Activated effector memory CD4-positive, alpha-beta T cell treated with Interleukin-2 at 50 U/mL for 16 hours (primary cell): ENCODE results near the gene POLR2E.

Source experiments
- DNase-seq: peaks from one replicate; pipeline ENCODE4 v3.0.0-alpha.2; 2020

The POLR2E gene

DNA sequence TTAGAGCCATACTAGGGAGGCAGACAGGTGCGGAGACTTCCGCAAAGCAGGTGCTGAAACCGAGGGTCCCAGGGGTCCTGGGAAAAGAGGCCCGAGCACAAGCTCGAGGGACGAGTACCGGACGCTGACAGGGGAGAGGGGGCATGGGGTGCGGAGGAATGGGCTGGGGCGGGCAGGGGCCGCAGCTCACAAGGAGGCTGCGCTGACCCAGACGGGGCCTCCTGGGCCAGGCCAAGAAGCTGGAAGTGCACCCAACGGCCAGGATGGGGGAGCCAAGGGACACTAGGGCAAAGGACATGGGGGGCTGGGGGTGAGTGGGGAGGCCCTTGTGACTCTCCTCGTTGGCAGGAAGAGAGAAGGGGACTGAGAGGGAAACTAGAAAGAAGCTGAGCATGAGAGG, 1.8 kb downstream of the POLR2E start:
- no peak for DNase-seq

DNA sequence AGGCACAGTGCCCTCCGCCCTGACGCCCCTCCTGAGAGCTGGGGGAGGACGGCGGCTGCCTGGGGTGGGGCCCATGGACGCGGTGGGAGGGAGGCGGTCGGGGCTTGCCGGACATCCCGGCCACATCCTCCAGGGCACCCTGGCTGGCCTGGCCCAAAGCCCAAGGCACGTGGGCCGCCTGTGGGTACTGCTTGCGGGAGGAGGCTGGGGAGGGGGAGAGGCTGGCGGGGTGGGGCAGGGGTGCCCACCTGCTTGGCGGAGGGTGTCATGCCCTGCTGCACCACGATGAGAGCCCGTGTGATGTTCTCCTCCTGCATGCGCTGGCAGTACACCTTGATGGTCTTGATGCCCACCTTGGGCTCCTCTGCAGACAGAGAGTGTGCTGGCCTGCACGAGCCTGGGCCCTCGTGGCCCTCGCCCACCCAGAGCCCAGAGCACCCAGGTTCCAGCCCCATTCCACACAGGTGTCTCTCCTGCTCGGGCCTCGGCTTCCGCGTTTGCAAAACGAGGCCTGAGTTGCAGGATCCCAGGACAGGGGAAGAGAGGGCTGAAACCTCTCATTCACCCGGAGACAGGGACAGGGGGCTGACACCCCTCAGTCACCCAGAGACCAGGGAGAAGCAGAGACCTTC, 3.5 kb downstream of the POLR2E start:
- no peak for DNase-seq

DNA sequence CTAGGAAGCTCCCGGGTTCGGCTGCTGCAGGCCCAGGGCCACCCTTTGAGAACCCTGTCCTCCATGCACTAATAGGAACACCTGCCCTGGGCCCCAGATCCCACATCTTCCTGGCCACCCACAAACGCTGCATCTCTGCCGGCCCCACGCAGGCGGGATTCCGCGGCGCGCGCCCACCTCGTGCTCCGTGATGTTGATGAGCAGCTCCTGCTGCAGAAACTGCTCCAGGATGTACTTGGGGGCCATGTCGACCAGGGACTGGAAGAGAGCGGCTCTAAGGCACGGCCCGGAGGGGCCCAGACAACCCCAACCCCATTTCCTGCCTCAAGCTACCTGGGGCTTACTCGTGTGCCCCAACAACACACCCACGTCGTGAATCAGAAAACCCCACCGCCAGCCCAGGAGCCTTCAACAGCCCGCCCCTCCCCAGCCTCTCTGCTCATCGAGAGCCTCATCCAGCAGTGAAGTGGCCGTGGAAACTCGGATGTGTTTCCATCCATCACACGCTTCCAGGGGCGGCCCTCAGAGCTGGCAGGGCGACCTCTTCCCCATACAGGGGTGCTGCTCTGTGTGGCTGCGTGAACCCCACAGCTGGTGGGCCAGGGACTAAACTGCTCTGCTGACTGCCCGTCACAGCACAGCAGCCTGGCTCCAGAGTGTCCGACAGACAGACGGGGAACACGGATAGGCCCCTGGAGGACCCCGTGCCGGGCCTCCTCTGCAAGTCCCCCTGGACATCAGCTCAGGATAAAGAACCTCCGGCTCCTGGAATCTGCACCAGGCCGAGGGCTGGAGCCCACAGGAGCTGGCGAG, 4.2 kb downstream of the POLR2E start:
- DNase-seq: no peak

DNA sequence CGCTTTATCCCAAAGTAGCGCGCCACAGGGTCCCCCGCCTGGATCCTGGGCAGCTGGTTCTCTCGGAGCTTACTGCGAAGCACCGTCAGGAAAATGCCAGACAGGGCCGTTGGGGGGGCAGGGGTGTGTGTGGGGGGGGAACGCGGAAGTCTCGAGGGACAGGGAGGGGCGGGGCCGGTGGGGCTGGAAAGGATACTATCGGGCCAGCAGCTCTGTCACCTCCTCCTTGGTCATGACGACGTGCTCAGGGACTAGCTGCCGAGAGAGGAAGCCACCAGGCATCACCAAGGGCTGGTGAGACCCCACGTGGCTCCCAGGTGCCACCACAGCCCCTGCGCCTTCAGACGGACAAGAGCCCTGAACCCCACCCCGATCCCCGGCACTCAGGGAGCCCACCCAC, 5.3 kb downstream of the POLR2E start:
- DNase-seq: no peak

DNA sequence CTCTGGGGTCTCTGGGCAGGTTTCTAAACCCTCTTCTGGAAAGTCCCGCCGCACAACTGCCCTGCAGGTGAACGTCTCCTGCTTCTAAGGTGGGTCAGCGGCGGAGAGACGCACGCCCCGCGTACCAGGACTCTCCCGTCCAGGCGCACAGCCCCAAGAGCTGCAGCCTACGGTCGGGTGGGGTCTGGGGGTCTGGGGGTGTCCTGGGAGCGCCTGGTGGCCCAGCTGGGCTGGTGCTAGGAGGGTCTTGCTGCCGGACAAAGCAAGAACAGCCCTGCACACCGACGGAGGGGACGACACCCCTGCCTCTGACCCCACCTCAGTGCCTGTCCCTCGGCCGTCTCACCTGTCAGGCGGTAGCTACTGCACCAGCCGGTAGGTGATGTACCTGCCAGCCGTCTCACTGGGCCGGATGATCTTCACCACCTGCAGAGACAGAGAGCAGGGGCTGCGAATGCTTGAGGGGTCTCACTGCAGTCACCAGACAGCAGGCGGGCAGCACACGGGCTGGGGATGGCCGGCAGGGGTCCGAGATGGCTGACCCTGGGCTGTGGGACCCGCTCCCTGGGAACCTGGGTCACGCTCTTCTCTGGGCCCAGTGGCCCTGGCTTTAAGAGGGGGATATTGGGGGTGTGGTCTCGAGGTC, 5.9 kb downstream of the POLR2E start:
- no peak for DNase-seq

DNA sequence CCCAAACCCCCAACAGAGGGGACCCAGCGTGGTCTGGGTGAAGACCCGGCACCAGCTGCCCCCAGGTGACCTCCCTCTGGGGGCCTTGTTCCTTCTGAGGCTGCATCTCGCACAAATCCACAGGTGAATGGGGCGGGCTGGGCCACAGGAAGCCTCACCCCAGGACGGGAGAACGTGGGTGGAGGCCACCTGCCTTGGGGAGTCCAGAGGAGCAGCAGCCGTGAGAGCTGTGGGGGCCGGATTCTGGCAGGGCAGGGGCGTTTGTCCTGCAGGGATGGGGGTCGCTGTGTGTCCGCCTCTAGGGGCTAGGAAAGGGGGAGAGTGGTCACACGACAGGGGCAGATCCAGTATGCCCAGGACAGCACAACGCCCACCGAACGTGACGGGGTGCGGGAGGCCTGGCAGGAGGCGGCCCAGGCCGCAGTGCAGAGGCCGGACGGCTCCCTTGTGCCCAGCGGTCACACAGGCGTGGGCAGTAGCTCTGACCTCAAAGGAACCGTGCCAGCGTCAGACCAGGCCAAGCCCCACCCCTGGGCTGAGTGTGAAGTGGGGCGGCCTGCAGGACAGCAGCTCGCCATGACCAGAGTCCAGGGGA, 6.7 kb downstream of the POLR2E start:
- DNase-seq: no peak

DNA sequence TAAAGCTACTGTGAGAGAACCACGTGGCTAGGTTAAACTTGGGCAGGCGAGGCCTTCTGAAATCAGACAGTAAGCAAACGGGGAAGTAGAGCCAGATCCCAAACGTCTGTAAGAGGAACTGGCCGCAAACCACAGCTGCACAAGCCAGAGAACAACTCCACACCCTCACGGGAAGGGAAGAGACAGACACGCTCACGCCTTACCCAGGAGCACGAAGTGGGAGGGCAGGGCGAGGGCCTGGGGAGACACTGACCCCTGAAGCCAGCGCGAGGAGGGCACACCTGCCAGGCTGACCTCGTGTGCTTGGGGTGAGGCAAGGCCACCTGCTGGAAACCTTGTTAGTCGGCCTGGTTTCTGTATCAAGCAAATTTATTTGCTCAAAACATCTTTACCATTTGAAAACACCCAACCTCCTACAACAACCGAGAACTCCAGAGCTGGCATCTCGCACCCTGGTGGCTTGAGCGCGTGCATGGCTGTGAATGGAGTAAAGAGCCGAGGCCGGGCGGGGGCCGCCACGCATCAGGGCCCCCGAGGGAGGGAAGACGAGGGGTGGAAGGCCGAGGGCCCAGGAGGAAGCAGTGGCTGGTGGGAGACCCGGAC, 7.3 kb downstream of the POLR2E start:
- DNase-seq: peak; percentile 34

DNA sequence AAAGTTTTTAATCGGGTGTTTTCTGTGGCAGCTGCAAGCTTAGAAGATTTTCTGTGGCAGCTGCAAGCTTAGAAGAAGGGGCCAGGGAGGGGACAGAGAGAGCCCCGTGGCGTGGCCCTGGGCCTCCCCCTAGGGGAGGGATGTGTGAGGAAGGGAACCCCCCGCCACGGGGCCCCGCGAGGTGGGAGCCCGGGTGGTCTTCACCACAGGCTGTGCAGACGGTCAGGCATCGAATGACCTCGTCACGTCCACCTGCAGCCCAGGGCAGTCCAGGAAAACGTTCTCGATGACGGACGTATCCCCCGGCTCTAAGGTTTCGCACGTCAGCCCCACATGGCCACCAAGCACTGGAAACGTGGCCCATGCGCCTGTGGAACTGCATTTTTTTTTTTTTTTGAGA, 8.6 kb downstream of the POLR2E start:
- DNase-seq: no peak

DNA sequence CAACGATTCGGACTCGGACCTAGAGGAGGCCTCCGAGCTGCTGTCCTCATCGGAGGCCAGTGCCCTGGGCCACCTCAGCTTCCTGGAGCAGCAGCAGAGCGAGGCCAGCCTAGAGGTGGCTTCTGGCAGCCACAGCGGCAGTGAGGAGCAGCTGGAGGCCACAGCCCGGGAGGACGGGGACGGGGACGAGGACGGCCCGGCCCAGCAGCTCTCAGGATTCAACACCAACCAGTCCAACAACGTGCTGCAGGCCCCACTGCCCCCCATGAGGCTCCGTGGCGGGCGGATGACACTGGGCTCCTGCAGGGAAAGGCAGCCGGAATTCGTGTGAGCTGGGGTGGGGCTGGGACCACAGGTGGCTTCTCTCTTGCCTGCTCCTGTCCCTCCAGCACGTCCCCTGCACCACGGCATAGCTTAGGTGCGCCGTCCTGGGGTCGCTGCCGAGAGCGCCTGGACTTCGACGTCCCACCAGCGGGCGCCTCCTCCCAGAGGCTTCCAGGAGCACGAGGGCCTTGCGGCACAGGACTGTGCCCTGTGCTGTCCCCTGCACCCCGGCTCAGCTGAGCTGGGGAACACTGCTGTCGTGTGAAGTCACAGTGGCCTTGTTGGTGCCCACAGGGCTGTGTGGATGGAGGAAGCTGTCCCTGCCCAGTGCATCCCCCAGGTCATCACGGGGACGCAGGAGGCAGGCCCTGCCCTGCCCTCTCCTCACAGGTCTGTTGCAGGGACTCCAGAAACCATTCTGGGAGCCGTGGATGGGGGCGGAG, 9.3 kb downstream of the POLR2E start:
- DNase-seq: no peak

DNA sequence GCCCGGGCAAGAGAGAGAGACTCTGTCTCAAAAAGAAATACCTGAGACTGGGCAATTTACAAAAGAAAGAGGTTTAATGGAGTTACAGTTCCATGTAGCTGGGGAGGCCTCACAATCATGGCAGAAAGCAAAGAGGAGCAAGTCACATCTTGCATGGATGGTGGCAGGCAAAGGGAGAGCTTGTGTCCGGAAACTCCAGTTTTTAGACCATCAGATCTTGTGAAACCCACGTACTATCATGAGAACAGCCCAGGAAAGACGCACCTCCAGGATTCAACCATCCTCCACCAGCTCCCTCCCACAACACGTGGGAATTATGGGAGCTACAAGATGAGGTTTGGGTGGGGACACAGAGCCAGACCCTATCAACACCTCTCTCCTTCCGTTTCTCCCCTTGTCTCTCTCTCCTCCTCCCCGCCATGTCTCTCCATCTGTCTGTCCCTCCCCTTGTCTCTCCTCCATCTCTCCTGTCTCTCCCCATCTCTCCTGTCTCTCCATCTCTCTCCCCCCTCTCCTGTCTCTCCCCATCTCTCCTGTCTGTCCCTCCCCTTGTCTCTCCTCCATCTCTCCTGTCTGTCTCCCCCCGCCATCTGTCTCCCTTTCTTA, 10.0 kb downstream of the POLR2E start:
- no peak for DNase-seq

DNA sequence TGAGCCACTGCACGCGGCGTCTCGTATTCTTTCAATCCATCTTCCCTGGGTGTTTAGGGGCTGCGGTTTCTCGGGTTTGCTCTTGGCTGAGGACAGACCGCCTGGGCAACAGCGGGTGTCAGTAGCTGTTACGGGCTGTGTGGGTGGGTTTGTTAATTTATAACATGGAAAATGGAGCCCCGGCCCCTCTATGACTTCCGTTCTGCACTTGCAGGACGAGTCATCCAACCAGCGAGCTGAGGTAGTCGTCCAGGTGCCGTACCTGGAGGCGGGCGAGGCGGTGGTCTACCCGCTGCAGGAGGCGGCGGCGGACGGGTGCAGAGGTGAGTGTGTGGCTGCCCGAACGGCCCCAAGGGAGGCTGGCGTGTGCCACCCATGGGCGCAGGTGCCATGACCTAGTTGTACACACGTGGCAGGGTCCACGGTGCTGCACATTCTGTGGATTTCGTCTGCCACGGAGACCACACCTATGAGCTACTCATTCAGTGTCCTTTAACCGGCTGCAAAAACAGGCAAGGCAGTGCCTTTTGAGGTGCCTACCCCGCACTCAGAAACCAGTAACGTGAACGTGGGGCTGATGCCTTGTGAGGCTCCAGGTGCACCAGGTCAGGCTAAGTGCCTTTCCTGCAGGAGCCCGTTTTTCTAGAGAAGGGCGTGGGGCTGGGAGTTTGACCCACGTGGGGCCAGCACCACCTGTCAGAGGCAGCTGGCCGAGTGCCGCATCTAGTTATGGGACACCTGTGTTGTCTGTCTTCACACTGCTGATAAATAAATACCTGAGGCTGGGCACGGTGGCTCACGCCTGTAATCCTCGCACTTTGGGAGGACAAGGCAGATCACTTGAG, 10.9 kb downstream of the POLR2E start:
- no peak for DNase-seq

DNA sequence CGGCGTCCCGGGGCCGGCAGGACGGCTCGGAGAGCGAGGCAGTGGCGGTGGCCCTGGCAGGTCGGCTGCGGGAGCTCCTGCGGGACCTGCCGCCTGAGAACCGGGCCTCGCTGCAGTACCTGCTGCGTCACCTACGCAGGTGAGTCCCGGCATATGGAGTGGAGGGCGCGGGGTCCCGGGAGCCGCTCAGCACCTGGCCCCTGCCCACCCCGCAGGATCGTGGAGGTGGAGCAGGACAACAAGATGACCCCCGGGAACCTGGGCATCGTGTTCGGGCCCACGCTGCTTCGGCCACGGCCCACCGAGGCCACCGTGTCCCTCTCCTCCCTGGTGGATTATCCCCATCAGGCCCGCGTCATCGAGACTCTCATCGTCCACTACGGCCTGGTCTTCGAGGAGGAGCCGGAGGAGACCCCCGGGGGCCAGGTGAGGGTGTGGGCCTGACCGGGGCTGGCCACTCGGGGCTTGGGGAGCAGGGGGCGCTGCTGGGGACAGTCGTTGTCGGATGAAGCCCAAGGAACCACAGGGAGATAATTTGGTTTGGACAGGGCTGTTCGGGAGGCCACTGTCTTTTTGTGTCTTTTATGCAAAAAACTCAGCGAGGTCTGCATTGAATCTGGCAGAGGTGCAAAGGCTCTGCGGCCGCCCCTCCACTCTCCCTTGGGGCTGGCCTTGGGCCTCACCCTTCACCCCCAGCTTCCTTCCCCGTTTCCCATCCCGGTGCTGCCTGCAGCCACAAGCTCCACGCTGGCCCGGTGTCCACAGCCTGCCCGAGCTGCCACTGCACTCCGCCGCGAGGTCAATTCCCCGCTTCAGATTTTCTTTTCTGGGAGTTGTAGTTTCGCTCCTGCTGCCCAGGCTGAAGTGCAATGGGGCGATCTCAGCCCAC, 12.0 kb downstream of the POLR2E start:
- no peak for DNase-seq

DNA sequence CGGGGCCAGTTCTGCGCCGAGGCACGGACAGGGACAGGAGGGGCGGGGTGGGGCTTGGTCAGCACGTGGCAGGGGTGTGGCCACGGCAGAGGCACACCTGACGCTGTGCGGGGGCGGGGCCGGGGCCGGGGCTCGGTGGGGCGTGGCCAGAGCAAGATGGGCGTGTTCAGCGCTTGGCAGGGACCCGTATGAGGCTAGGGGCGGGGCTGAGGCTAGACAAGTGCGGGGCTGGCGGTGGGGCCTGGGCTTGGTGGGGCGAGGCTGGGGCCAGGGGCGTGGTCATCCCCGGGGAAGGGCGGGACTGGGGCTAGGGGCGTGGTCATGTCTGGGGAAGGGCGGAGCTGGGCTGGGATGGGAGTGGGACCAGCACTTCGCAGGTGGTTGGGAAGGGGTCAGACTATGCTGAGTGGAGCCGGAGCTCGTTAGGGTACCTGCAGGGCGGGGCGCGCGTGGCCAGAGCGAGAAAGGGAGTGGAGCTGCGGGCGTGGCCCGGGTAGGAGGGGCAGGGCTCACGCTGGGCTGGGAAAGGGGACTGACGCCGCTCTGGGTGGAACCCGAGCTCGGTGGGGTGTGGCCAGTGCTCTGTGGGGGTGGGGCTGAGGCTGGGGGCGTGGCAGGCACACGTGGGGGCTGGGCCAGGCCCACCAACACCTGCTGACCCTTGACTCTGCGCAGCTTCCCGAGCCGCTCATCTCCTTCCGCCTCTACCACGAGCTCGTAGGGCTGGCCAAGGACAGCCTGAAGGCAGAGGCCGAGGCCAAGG, 12.8 kb downstream of the POLR2E start:
- DNase-seq: peak; percentile 76

DNA sequence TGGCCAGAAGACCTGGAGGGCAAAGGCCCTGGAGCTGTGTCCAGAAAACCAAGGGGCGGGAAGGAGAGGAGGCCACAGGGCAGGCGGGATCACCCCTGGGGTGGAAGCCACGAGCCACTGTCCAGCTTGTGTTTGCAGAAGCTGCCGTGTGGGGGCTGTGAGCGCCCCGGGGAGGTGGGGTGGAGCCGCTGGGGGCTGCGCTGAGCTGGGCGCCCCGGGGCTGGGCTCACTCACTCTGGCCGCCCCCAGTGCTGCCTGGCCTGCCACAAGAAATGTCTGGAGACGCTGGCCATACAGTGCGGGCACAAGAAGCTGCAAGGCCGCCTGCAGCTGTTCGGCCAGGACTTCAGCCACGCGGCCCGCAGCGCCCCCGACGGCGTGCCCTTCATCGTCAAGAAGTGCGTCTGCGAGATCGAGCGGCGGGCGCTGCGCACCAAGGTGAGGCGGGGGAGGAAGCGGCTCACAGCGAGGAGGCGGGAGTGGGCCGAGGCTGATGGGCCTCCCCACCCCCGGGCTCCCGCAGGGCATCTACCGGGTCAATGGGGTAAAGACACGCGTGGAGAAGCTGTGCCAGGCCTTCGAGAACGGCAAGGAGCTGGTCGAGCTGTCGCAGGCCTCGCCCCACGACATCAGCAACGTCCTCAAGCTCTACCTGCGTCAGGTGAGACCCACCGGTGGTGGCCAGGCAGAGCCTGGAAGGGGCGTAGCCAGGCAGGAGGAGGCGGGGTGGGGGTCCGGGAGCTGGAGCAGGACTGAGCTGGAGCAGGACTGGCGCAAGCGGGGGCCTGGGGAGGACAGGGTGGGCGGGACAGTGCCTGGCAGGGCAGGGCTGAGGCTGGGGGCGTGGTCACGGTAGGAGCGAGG, 13.6 kb downstream of the POLR2E start:
- DNase-seq: no peak

DNA sequence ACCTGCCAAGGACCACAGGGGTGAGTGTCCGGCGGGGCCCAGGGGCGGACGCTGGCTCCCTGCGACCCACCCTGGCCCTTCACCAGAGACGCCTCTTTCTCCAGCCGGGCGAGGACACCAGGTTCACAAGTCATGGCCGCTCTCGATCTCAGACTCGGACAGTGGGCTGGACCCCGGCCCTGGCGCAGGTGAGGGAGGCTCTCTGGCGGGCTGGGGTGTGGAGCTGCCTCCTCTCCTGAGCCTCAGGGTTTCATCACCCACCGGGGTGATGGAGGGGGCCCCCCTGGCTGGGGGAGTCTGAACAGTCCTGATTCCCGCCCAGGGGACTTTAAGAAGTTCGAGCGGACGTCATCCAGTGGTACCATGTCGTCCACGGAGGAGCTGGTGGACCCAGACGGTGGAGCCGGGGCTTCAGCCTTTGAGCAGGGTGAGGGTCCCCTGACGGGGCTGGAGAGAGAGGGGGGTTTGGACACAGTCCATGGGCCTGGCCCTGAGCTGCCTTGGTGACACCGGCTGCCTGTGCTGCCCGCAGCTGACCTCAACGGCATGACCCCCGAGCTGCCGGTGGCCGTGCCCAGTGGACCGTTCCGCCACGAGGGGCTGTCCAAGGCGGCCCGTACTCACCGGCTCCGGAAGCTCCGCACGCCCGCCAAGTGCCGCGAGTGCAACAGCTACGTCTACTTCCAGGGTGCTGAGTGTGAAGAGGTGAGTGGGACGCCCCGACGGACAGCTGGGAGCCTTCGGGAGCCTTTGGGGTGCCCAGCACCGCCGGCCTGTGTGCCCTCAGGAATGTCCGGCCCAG, 14.6 kb downstream of the POLR2E start:
- DNase-seq: no peak

DNA sequence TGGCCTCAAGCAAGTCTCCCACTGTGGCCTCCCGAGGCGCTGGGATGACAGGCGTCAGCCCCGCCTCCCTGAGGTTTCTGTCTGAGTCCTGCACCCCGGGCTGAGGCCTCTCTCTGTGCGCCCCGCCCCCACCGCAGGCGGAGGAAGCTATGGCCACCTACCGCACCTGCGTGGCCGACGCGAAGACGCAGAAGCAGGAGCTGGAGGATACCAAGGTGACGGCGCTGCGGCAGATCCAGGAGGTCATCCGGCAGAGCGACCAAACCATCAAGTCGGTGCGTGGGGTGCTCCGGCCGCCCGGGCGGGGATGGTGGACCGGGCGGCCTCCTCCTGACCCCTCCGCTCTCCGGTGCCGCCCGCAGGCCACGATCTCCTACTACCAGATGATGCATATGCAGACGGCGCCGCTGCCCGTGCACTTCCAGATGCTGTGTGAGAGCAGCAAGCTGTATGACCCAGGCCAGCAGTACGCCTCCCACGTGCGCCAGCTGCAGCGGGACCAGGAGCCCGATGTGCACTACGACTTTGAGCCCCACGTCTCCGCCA, 15.5 kb downstream of the POLR2E start:
- DNase-seq: peak; percentile 49

DNA sequence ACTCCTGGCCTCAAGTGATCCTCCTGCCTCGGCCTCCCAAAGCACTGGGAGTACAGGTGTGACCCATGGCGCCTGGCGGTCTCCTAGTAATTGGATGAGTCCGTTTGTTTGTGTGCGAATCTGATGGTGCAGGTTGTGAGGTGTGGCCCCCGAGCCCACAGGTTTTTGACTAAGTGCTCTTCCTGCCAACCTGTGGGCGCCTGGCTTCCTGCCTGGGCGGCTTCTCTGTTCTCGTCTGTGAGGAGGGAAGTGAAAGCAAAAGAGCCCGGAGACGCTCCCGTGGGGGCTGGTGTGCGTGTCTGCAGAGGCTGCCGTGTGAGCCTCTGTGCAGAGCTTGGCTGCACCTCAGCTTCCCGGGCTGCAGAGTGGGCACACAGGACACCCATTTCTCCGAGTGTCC, 18.2 kb downstream of the POLR2E start:
- peak; percentile 91 for DNase-seq
